Adrenal gland (tissue), 12 donors: ENCODE results near the gene CCDC51. TPM values are rescaled to one million over a fixed set of nuclear protein-coding genes. Genes with fewer than 3 reads are reported as not detected.

Experiments
- DNase-seq, 7 donors: peaks; one replicate each; pipeline ENCODE4 v3.0.0-alpha.2; 2019 to 2020
- H3K27ac ChIP-seq, 5 donors: fragments of 200-600 bp; sonication (generic) in 4 of 5; 1 replicate in 3 of 5; 2 replicates in 2 of 5; pipeline versions ENCODE4 v1.5.1 to v1.8.0; 2016 to 2020; ENCODE audit warnings: mild to moderate bottlenecking in 1 of 5
- H3K27me3 ChIP-seq: fragments of 200-600 bp; 2 replicates; pipeline ENCODE4 v1.8.0; 2021
- H3K36me3 ChIP-seq, 2 donors: fragments of 200-600 bp; replicated peaks in 1 of 2; 1 replicate in 1 of 2; 2 replicates in 1 of 2; pipeline versions ENCODE4 v1.5.1 to v1.8.0; 2018 to 2022
- H3K4me1 ChIP-seq, 2 donors: fragments of 200-600 bp; replicated peaks in 1 of 2; 1 replicate in 1 of 2; 2 replicates in 1 of 2; pipeline versions ENCODE4 v1.5.1 to v1.8.0; 2018 to 2021
- H3K4me3 ChIP-seq, 4 donors: fragments of 200-600 bp; sonication (generic) in 3 of 4; one replicate each; pipeline ENCODE4 v1.5.1; 2016 to 2018
- H3K9me3 ChIP-seq, 3 donors: fragments of 200-600 bp; sonication (generic) in 1 of 3; replicated peaks in 1 of 3; 1 replicate in 2 of 3; 2 replicates in 1 of 3; pipeline versions ENCODE4 v1.5.1 to v1.8.0; 2016 to 2021
- CTCF ChIP-seq, 6 experiments: fragments of 450-650 bp in 4 of 6; fragments of 200-600 bp in 2 of 6; sonication (generic) in 1 of 6; IDR thresholded peaks; 1 replicate in 5 of 6; 2 replicates in 1 of 6; pipeline versions ENCODE4 v1.5.1 to v1.8.0; 2016 to 2021; ENCODE audit warnings: antibody characterized with exemption in 6 of 6, mild to moderate bottlenecking in 2 of 6, moderate library complexity in 1 of 6
- POLR2A ChIP-seq, 2 donors: fragments of 450-650 bp; IDR thresholded peaks; one replicate each; pipeline ENCODE4 v1.6.1; 2017; ENCODE audit warnings: antibody characterized with exemption in 2 of 2, mild to moderate bottlenecking in 2 of 2, moderate library complexity in 1 of 2
- whole genome bisulfite sequencing, 4 donors: extraction: QIAGEN DNeasy Blood & Tissue Kit in 2 of 4; methylation state at CpG; one replicate each; pipeline versions ENCODE4 v1.1.5 to v1.1.7; 2013 to 2017; 5-methylcytosine and 5-hydroxymethylcytosine counted together
- intact Hi-C, 2 donors: fragments of 100-400 bp; cut with DNase I; formaldehyde crosslinking; loops; one replicate each; pipeline versions ENCODE4 v1.14.1 to v1.15.0; 2022 to 2023
- polyA plus RNA-seq, 3 donors: library from polyadenylated mRNA; stranded (reverse); fragments of 200-250 nt in 2 of 3; fragments of 350-450 nt in 1 of 3; fragmentation: Illumina TruSeq in 1 of 3; extraction: RNeasy Lipid Tissue Mini Kit (QIAGEN cat#74804) in 1 of 3; gene quantifications; one replicate each; pipeline ENCODE4 v1.2.3, GENCODE V29; 2013 to 2014
- total RNA-seq, 9 donors: library from RNA; depleted of rRNA in 4 of 9; stranded (reverse); fragments of >200 nt in 4 of 9; fragments of 120-200 nt in 1 of 9; fragmentation: NEBNext Ultra II Directional in 1 of 9; extraction: Animal tissue kit (Norgen Biotek cat#: 25700) in 1 of 9; gene quantifications; one replicate each; pipeline versions ENCODE4 v1.1.0 to v1.2.4, GENCODE V29; 2013 to 2023
- donor health status: healthy with polysubstance abuse.
- donor health status: Bipolar disorder and iron deficiency.
- donor health status: DM: yes; HTN: yes; CAD: no.
- donor health status: DM: no; HTN: no; CAD: no.
- donor health status: DM: no; HTN: no; CAD: no.
- donor health status: DM: yes; HTN: yes; CAD: no.

The CCDC51 gene
- total and polyA plus RNA-seq, 12 donors, result 7.3 to 30.4 (median 19.5) TPM

DNA sequence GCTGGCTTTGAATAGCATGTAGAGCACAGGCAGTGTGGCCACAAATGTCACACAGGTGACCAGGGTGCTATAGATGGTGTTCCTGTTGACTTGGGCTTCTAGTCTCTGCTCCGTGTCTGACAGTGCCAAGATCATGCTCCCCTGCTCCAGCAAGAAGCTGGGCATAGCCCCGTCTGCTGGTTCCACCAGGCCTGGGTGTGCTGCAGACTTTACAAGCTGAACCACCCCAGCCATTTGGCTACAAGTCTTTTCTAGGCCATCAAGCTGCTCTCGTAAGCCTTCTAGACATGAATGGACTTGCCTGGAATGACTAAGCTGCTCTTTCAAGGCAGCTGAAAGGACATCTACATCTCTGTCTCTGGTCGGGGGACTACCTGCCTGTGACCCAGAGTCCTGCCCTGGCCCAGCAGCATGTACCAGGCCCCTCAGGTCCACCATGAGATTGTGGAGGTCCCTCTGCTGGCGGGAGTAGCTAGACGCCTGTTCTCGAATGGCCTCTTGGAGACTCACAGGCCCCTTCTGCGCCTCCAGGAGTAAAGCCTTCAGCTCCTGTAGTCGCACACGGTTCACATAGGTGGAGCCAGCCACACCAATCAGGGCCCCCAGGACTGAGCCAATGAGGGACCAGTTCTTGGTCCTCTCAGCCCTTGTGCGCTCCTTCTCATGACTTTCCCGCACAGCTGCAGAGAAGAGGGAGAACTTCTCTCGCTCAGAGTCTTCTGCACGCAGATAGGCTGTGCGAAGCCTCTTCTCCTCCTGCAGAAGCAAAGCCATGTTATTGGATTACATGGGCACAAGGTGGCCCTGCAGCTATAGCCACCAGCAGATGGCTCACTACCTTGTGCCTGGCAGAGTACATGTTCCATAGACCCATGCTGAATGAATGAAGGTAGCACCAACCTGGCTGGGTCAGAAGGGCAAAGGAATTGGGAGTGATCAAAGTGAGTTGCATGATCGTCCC is 7.2 kb downstream of the CCDC51 start:
- Histone ChIP-seq H3K9me3 (no peaks in the 10 kb centered on the region), H3K4me3 (no peak overlapping the region)
- intact Hi-C loops, result loop anchor here in 1 of 2 donors (5.0 to 10.0 kb wide), 2 partner anchors 160 to 238 kb away; no protein-coding TSS in a partner anchor

DNA sequence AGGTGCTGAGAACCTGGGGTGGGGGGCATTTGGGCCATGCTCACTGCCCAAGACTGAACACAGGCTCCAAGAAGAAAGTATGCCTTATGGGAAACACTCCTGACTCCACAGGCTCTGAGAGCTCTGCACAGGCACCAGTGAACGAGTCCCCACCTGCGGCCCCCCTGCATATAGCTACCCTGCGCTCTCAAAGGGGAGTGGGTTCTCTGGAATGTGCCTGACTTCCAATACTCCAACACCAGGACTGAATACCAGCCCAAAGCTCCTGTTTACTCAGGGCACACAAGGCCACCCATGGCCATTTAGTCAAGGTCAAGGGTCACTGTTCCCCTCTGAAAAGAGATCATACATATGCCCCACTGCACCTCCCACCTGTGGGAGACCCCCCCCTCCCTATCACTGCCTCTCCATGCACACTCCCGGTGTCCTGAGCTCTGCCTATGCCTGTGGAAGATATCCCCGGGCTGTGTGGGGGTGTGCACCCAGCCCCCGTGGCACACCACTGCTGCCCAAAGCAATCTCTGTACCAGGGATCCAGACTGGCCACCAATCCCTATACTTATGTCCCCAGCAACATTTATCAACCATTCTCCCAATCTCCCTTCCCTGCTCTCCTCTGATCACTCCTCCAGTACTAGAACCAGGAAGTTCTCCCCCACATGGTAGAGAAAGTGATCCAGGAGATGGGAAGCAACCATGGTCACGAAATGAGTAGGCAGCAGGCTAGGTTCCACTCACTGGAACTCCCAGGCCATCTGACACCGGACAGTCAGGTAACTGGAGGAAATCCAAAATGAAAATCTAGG is 8.5 kb downstream of the CCDC51 start:
- H3K27ac ChIP-seq, result peak overlapping the region in 1 of 5 donors; percentile 79
- peaks cover 0 to 20% of the 10 kb centered on the region in 2 donors for H3K36me3 ChIP-seq
- H3K4me1 ChIP-seq, result peaks cover 7 to 17% of the 10 kb centered on the region in 2 donors
- no peaks in the 10 kb centered on the region for H3K9me3 ChIP-seq
- no peaks in the 10 kb centered on the region for H3K27me3 ChIP-seq
- intact Hi-C loops, result loop anchor here (1.0 to 10.0 kb wide), 3 partner anchors 29 to 237 kb away; no protein-coding TSS in a partner anchor
- WGBS, 4 donors, result 91 to 92% (median 92%) methylated on average over 8 of the region's 8 CpGs
- TF ChIP-seq CTCF (IDR thresholded peaks at IDR 0.05) (no peak), POLR2A (IDR thresholded peaks at IDR 0.05) (no peak)
- H3K4me3 ChIP-seq, result no peak overlapping the region
- DNase-seq, result no peak

More for the DNA sequence above, 7.2 kb downstream of the CCDC51 start:
- no peak for DNase-seq
- Histone ChIP-seq H3K27ac (peak overlapping the region in 1 of 5 donors; percentile 79), H3K27me3 (no peaks in the 10 kb centered on the region), H3K4me1 (peaks cover 7 to 17% of the 10 kb centered on the region in 2 donors), H3K36me3 (peaks cover 0 to 20% of the 10 kb centered on the region in 2 donors)
- 87 to 91% (median 87%) methylated on average over 15 to 16 of the region's 16 CpGs for WGBS, 4 donors
- no peak for TF ChIP-seq POLR2A (IDR thresholded peaks at IDR 0.05)
- TF ChIP-seq CTCF (IDR thresholded peaks at IDR 0.05), result no peak

DNA sequence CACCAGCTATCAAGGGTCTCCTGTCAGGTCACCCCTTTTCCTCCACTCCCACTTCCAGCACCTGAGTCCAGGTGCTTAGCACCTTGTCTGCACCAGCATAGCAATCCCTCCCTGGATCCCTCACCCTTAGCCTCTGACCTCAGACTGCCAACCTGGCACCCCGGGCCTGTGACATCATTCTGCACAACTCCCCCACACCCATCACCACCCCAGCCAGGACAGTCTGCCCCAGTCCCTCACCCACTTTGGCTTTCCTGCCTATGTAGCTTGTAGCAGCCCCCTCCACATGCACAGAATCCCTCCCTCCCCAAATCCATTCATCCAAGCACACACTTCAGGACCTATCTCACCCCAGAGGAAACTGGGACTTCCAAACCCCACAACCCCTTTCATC is 9.2 kb downstream of the CCDC51 start:
- TF ChIP-seq CTCF (IDR thresholded peaks at IDR 0.05), result no peak
- no peak for TF ChIP-seq POLR2A (IDR thresholded peaks at IDR 0.05)
- Histone ChIP-seq H3K9me3 (no peaks in the 10 kb centered on the region), H3K27ac (peak overlapping the region in 1 of 5 donors; percentile 79), H3K4me1 (peaks cover 7 to 19% of the 10 kb centered on the region in 2 donors), H3K36me3 (peaks cover 0 to 20% of the 10 kb centered on the region in 2 donors), H3K4me3 (no peak overlapping the region), H3K27me3 (no peaks in the 10 kb centered on the region)
- intact Hi-C loops, result loop anchor here (1.0 to 10.0 kb wide), 3 partner anchors 28 to 236 kb away; no protein-coding TSS in a partner anchor
- DNase-seq, result no peak
- 71 to 88% (median 79%) methylated on average over 1 of the region's 1 CpG for WGBS, 4 donors
